ENCODE results near the gene CCDC15. TPM values are rescaled to one million over a fixed set of nuclear protein-coding genes. Genes with fewer than 3 reads are reported as not detected.
"Not testable (repeated sequence)": the region's sequence is repeated elsewhere in the genome, so short reads cannot be mapped to it uniquely, and the experiment has no call there.

The CCDC15 gene
- total and polyA plus RNA-seq, 2 donors (not counting 1 experiment from before 2014, with no cell fraction given) = 0.31 to 1.8 TPM

DNA sequence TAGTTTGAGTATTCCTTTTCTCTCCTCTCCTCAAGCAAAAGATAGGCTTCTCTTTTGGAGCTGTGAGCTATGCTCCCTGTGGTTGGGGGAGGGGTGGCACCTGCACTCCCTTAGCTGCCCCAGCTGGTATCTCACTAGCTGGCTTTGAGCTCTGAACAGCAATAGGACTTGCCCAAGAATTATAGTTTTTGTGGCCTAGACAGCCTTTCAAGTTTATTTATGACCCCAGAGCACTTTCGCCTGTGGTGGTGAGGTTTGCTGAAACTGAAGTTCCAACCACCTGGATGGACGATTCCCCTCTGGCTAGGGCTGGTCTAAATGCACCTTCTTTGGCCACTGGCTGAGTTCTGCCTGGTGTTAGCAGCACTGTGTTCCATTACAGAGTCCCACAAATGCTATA lies 72.0 kb downstream of the CCDC15 start:
- no peaks in the 10 kb centered on the region for H3K9me3 ChIP-seq (ENCODE audit: control extremely low read depth in 1 of 3, control insufficient read depth in 2 of 3, insufficient read depth in 1 of 3, low read length in 2 of 3)
- H3K4me3 ChIP-seq (ENCODE audit: control extremely low read depth in 1 of 5, extremely low read depth in 1 of 5, insufficient read depth in 1 of 5, low read depth in 2 of 5, low read length in 4 of 5) = no peak overlapping the region
- H3K27ac ChIP-seq (ENCODE audit: low read length in 2 of 2) = no peak overlapping the region
- intact Hi-C loops (cut with micrococcal nuclease) = no loop called here
- Mint-ChIP-seq H3K27me3 (no peaks in the 10 kb centered on the region), H3K4me3 (no peak overlapping the region), H3K27ac (no peak overlapping the region), H3K9me3 (ENCODE audit: insufficient read depth) (peaks cover 8% of the 10 kb centered on the region), H3K4me1 (no peaks in the 10 kb centered on the region)
- no peaks in the 10 kb centered on the region for H3K79me2 ChIP-seq (ENCODE audit: control insufficient read depth, insufficient read depth, low read length)
- H3K27me3 ChIP-seq (replicated peaks in 1 of 4; ENCODE audit: control extremely low read depth in 1 of 4, control insufficient read depth in 3 of 4, insufficient read depth in 4 of 4, low read length in 3 of 4) = no peaks in the 10 kb centered on the region
- H3K4me1 ChIP-seq (ENCODE audit: control insufficient read depth in 2 of 2, insufficient read depth in 2 of 2, low read length in 2 of 2) = no peaks in the 10 kb centered on the region
- TF ChIP-seq, protein P1, sequence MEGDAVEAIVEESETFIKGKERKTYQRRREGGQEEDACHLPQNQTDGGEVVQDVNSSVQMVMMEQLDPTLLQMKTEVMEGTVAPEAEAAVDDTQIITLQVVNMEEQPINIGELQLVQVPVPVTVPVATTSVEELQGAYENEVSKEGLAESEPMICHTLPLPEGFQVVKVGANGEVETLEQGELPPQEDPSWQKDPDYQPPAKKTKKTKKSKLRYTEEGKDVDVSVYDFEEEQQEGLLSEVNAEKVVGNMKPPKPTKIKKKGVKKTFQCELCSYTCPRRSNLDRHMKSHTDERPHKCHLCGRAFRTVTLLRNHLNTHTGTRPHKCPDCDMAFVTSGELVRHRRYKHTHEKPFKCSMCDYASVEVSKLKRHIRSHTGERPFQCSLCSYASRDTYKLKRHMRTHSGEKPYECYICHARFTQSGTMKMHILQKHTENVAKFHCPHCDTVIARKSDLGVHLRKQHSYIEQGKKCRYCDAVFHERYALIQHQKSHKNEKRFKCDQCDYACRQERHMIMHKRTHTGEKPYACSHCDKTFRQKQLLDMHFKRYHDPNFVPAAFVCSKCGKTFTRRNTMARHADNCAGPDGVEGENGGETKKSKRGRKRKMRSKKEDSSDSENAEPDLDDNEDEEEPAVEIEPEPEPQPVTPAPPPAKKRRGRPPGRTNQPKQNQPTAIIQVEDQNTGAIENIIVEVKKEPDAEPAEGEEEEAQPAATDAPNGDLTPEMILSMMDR (IDR thresholded peaks at IDR 0.05) = no peak
- no peak for DNase-seq
- ChIA-PET POLR2A (no interaction called here), CTCF (no interaction called here)
- H3K4me2 ChIP-seq (replicated peaks; ENCODE audit: low read depth, low read length, poor library complexity, severe bottlenecking) = no peak overlapping the region
- H3K36me3 ChIP-seq (replicated peaks in 1 of 2; ENCODE audit: control extremely low read depth in 1 of 2, control insufficient read depth in 1 of 2, extremely low read depth in 1 of 2, insufficient read depth in 2 of 2, low read length in 1 of 2) = no peaks in the 10 kb centered on the region
- H2AFZ ChIP-seq (ENCODE audit: insufficient read depth, low read depth, low read length, poor library complexity, severe bottlenecking) = no peak overlapping the region
- ATAC-seq (ENCODE audit: low read depth) = no peak
- no CpG with 5 or more reads among the region's 2 CpGs for WGBS (ENCODE audit: insufficient coverage)
- H4K20me1 ChIP-seq (ENCODE audit: control insufficient read depth, insufficient read depth, low read length, poor library complexity, severe bottlenecking) = no peaks in the 10 kb centered on the region
- no peak overlapping the region for H3K9ac ChIP-seq (ENCODE audit: low read length)

DNA sequence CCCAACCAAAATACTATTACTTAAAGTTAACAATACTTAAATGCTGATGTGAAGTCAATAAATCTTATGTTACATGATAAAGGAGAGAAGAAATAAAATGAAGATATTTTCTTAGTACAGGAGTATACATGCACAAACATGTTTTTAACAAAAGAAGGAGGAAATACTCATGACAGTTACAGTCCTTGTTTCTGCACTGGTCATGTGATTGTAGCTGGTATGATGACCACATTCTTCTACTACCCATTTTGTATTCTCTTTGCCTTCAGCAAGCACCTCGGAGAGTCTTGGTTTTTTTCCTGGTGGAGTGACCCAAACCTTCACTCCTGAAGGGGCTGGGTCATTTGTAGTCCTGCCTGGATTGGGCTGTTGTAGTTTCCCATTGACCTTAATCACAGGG lies 75.4 kb downstream of the CCDC15 start:
- H3K4me1 Mint-ChIP-seq; H3K4me2 ChIP-seq (replicated peaks; ENCODE audit: low read depth, low read length, poor library complexity, severe bottlenecking); H3K4me3 ChIP-seq (ENCODE audit: control extremely low read depth in 1 of 5, extremely low read depth in 1 of 5, insufficient read depth in 1 of 5, low read depth in 2 of 5, low read length in 4 of 5); H2AFZ ChIP-seq (ENCODE audit: insufficient read depth, low read depth, low read length, poor library complexity, severe bottlenecking); H3K27ac ChIP-seq (ENCODE audit: low read length in 2 of 2); H3K36me3 ChIP-seq (replicated peaks in 1 of 2; ENCODE audit: control extremely low read depth in 1 of 2, control insufficient read depth in 1 of 2, extremely low read depth in 1 of 2, insufficient read depth in 2 of 2, low read length in 1 of 2); H3K9me3 ChIP-seq (ENCODE audit: control extremely low read depth in 1 of 3, control insufficient read depth in 2 of 3, insufficient read depth in 1 of 3, low read length in 2 of 3); H3K79me2 ChIP-seq (ENCODE audit: control insufficient read depth, insufficient read depth, low read length); POLR2A ChIA-PET; ATAC-seq (ENCODE audit: low read depth); H3K4me3 Mint-ChIP-seq; H4K20me1 ChIP-seq (ENCODE audit: control insufficient read depth, insufficient read depth, low read length, poor library complexity, severe bottlenecking); H3K27me3 Mint-ChIP-seq; DNase-seq; intact Hi-C loops (cut with micrococcal nuclease); H3K27ac Mint-ChIP-seq; H3K27me3 ChIP-seq (replicated peaks in 1 of 4; ENCODE audit: control extremely low read depth in 1 of 4, control insufficient read depth in 3 of 4, insufficient read depth in 4 of 4, low read length in 3 of 4); CTCF ChIA-PET; H3K9ac ChIP-seq (ENCODE audit: low read length); H3K4me1 ChIP-seq (ENCODE audit: control insufficient read depth in 2 of 2, insufficient read depth in 2 of 2, low read length in 2 of 2): not testable (repeated sequence)
- peaks cover 16% of the 10 kb centered on the region for H3K9me3 Mint-ChIP-seq (ENCODE audit: insufficient read depth)
- no CpG with 5 or more reads among the region's 1 CpG for WGBS (ENCODE audit: insufficient coverage)

All from B cell (primary cell).